ENCODE measurements around the gene IRF6. TPM values are rescaled to one million over a fixed set of nuclear protein-coding genes. Genes with fewer than 3 reads are reported as not detected.
"Not testable (repeated sequence)": the region's sequence is repeated elsewhere in the genome, so short reads cannot be mapped to it uniquely, and the experiment has no call there.

The IRF6 gene
- total RNA-seq, 1 donor from 2014 or later: 18.2 TPM

GRCh38 chr1:209797978-209798639, 7.8 kb downstream of the IRF6 start:
- no peak for ATAC-seq

GRCh38 chr1:209793711-209794110, 12.2 kb downstream of the IRF6 start:
- H3K27ac ChIP-seq; H3K9me3 ChIP-seq; H3K4me1 ChIP-seq; H3K27me3 ChIP-seq (ENCODE audit: low read depth); DNase-seq; H3K4me3 ChIP-seq; ATAC-seq; intact Hi-C loops (cut with DNase I): not testable (repeated sequence)
- peaks cover 26% of the 10 kb centered on the region for H3K36me3 ChIP-seq

More at GRCh38 chr1:209797978-209798639, 7.8 kb downstream of the IRF6 start:
- DNase-seq: no peak
- Histone ChIP-seq H3K9me3 (no peaks in the 10 kb centered on the region), H3K27me3 (ENCODE audit: low read depth) (no peaks in the 10 kb centered on the region), H3K4me3 (no peak overlapping the region), H3K27ac (no peak overlapping the region), H3K4me1 (no peaks in the 10 kb centered on the region), H3K36me3 (peaks cover 10% of the 10 kb centered on the region)
- intact Hi-C loops (cut with DNase I): no loop called here
- TF ChIP-seq, protein P1, sequence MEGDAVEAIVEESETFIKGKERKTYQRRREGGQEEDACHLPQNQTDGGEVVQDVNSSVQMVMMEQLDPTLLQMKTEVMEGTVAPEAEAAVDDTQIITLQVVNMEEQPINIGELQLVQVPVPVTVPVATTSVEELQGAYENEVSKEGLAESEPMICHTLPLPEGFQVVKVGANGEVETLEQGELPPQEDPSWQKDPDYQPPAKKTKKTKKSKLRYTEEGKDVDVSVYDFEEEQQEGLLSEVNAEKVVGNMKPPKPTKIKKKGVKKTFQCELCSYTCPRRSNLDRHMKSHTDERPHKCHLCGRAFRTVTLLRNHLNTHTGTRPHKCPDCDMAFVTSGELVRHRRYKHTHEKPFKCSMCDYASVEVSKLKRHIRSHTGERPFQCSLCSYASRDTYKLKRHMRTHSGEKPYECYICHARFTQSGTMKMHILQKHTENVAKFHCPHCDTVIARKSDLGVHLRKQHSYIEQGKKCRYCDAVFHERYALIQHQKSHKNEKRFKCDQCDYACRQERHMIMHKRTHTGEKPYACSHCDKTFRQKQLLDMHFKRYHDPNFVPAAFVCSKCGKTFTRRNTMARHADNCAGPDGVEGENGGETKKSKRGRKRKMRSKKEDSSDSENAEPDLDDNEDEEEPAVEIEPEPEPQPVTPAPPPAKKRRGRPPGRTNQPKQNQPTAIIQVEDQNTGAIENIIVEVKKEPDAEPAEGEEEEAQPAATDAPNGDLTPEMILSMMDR (IDR thresholded peaks at IDR 0.05): no peak

DNA sequence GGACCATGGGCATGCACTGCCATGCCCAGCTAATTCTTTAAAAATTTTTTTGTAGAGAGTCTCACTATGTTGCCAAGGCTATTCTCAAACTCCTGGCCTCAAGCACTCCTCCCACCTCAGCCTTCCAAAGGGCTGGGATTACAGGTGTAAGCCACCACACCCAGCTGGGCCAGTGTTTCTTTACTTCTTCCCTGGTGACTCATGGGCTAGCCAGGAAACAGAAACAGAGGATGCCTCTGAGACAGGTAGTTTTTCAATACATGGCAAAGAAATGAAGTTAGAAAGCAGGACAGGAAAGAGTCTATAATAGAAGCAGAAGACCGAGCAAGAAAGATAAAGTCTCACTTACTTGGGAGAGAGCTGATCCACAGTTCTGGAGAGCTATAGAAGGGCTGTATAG, 14.0 kb downstream of the IRF6 start:
- H3K4me1 ChIP-seq: no peaks in the 10 kb centered on the region
- no peak for ATAC-seq
- H3K4me3 ChIP-seq: no peak overlapping the region
- no peak for DNase-seq
- TF ChIP-seq, protein P1 (IDR thresholded peaks at IDR 0.05): no peak
- H3K9me3 ChIP-seq: no peaks in the 10 kb centered on the region
- no peaks in the 10 kb centered on the region for H3K27me3 ChIP-seq (ENCODE audit: low read depth)
- H3K27ac ChIP-seq: no peak overlapping the region
- H3K36me3 ChIP-seq: peaks cover 34% of the 10 kb centered on the region
- intact Hi-C loops (cut with DNase I): no loop called here

DNA sequence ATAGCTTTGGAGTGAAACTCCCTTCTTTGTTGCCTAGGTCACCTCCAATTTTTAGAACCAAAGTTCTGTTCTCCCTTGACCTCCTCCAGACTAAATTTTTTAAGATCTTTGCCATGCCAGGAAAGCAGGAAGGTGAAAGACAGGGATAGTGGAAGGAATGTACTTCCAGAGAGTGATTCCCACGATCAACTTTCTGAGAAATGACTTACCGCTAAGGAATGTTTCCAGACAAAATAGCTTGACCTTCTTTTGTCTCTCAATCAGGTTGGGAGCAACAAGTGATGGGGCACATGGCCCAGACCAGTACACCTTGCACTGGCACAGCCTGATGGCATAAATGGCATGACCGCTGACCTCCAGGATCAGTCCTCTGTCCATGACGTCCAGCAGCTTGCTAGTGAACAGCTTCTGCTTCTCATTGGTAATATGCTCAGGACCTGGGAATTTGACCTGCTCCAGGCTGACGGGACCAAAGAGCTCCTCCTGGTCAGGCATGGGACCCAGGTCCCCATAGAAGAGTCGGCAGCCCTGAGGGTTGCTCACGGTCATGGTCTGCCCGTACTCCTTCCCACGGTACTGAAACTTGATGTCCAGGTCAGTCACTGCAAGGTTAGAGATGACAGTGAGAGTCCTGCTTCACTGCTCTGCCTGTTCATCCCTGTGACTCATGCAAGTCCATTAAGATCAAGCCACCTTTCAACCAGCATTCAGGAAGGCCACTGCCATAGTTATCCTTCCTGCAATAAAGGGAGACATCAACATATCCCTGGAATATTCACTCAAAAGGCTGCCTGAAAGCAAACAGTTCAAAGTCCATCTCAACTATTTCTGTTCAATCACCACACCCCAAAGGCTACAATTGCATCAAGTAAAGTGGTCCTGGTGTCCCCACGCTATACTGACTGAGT, 15.4 kb downstream of the IRF6 start:
- no peaks in the 10 kb centered on the region for H3K27me3 ChIP-seq (ENCODE audit: low read depth)
- TF ChIP-seq, protein P1 (IDR thresholded peaks at IDR 0.05): no peak
- no peak overlapping the region for H3K27ac ChIP-seq
- DNase-seq (no peak), ATAC-seq (no peak)
- H3K4me3 ChIP-seq: no peak overlapping the region
- H3K9me3 ChIP-seq: no peaks in the 10 kb centered on the region
- H3K4me1 ChIP-seq: no peaks in the 10 kb centered on the region
- intact Hi-C loops (cut with DNase I): no loop called here
- H3K36me3 ChIP-seq: peaks cover 34% of the 10 kb centered on the region

DNA sequence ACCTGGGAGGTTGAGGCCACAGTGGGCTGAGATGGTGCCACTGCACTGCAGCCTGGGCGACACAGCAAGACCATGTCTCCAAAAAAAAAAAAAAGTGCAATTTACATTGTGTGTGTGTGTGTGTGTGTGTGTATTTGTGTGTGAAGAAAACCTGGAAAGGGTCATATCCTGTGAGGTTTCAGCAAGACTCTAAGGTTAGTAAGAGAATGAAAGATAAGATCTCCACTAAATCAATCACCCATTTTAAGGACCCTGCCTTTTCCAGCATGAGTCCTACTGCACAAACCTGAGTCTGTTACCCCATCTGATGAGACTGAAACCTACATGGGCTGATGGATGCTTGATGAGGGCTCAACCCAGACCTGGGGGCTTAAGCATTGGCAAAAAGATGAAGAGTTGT, 16.7 kb downstream of the IRF6 start:
- ATAC-seq (no peak), DNase-seq (no peak)
- Histone ChIP-seq H3K36me3 (peaks cover 24% of the 10 kb centered on the region), H3K27ac (no peak overlapping the region), H3K27me3 (ENCODE audit: low read depth) (no peaks in the 10 kb centered on the region), H3K4me1 (peaks cover 4% of the 10 kb centered on the region), H3K4me3 (no peak overlapping the region), H3K9me3 (no peaks in the 10 kb centered on the region)
- TF ChIP-seq, protein P1 (IDR thresholded peaks at IDR 0.05): no peak
- intact Hi-C loops (cut with DNase I): no loop called here

- peak; percentile 34 to 41 for ATAC-seq
- no peaks in the 10 kb centered on the region for H3K9me3 ChIP-seq
- H3K4me3 ChIP-seq: no peak overlapping the region
- H3K27ac ChIP-seq: peak overlapping the region; percentile 63
- intact Hi-C loops (cut with DNase I): no loop called here
- H3K36me3 ChIP-seq: peaks cover 24% of the 10 kb centered on the region
- TF ChIP-seq, protein P1 (IDR thresholded peaks at IDR 0.05): no peak
- no peaks in the 10 kb centered on the region for H3K27me3 ChIP-seq (ENCODE audit: low read depth)
- peaks cover 15% of the 10 kb centered on the region for H3K4me1 ChIP-seq
- no peak for DNase-seq
Measured at GRCh38 chr1:209787551-209787950, 18.4 kb downstream of the IRF6 start.

All from lower lobe of right lung (tissue), 2 donors.